Right renal pelvis (tissue), 4 donors: Measurements from ENCODE around the gene USP6NL. TPM values are rescaled to one million over a fixed set of nuclear protein-coding genes. Genes with fewer than 3 reads are reported as not detected.

Source experiments
- DNase-seq, 4 donors: peaks; one replicate each; pipeline ENCODE4 v3.0.0-alpha.2; 2013; ENCODE audit warnings: low read depth in 4 of 4, low spot score in 3 of 4, missing footprints in 1 of 4
- polyA plus RNA-seq, 4 donors: library from polyadenylated mRNA; unstranded; fragments of 120-200 nt; gene quantifications; one replicate each; pipeline ENCODE4 v1.2.1, GENCODE V29; 2013; ENCODE audit not compliant: insufficient read length in 4 of 4

USP6NL gene
- polyA plus RNA-seq, 4 donors = 27.2 to 34.1 (median 31.9) TPM

- DNase-seq = no peak
Observed at GRCh38 chr10:11597470-11597869, 14.0 kb downstream of the USP6NL start.

- DNase-seq = no peak
Observed at GRCh38 chr10:11595395-11595692, 16.1 kb downstream of the USP6NL start.

- no peak for DNase-seq
Observed at GRCh38 chr10:11594589-11595394, 16.7 kb downstream of the USP6NL start.

GRCh38 chr10:11593612-11594011, 17.8 kb downstream of the USP6NL start:
- no peak for DNase-seq

- DNase-seq = no peak
Observed at GRCh38 chr10:11589738-11590137, 21.7 kb downstream of the USP6NL start.

- no peak for DNase-seq
Observed at GRCh38 chr10:11588873-11589574, 22.4 kb downstream of the USP6NL start.

- DNase-seq = no peak
Observed at GRCh38 chr10:11587722-11588259, 23.7 kb downstream of the USP6NL start.

GRCh38 chr10:11586170-11586569, 25.3 kb downstream of the USP6NL start:
- DNase-seq = no peak

GRCh38 chr10:11581213-11581612, 30.2 kb downstream of the USP6NL start:
- DNase-seq = no peak

GRCh38 chr10:11579885-11580284, 31.6 kb downstream of the USP6NL start:
- no peak for DNase-seq

GRCh38 chr10:11578802-11579255, 32.6 kb downstream of the USP6NL start:
- DNase-seq = no peak

GRCh38 chr10:11576092-11576809, 35.2 kb downstream of the USP6NL start:
- DNase-seq = no peak

GRCh38 chr10:11573497-11573896, 38.0 kb downstream of the USP6NL start:
- DNase-seq = no peak

- DNase-seq = no peak
Observed at GRCh38 chr10:11570751-11571150, 40.7 kb downstream of the USP6NL start.

GRCh38 chr10:11569471-11569870, 42.0 kb downstream of the USP6NL start:
- no peak for DNase-seq

GRCh38 chr10:11568578-11568977, 42.9 kb downstream of the USP6NL start:
- DNase-seq = no peak

- DNase-seq = no peak
Observed at GRCh38 chr10:11564741-11565140, 46.7 kb downstream of the USP6NL start.

- DNase-seq = no peak
Observed at GRCh38 chr10:11563936-11564335, 47.5 kb downstream of the USP6NL start.

GRCh38 chr10:11562888-11563287, 48.6 kb downstream of the USP6NL start:
- no peak for DNase-seq

GRCh38 chr10:11560076-11560709, 51.3 kb downstream of the USP6NL start:
- DNase-seq = peak in 1 of 4 donors; percentile 34

GRCh38 chr10:11557967-11558366, 53.5 kb downstream of the USP6NL start:
- no peak for DNase-seq
